ENCODE data around the gene STAG1.
"Not testable (repeated sequence)": the region's sequence is repeated elsewhere in the genome, so short reads cannot be mapped to it uniquely, and the experiment has no call there.

Gene STAG1

DNA sequence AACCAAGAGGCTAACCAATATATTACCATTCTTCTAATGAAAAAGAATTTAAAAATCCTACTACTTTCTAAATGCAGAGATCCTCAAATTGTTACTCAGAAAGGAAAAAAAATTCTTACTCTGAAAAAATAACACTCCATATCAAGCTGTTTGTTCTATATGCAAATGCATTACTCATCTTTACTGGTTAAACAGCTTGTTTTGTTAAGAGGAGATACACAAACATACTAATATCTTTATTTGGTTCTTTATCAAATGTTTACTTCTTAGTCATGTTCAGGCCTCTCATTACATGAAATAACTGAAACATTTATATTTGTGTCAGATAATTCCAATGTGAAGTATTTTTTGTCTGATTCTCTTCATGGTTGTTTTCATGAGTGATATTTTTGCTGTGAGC is 355.3 kb downstream of the STAG1 start:
- DNase-seq (ENCODE audit: low read depth): peak; percentile 61

DNA sequence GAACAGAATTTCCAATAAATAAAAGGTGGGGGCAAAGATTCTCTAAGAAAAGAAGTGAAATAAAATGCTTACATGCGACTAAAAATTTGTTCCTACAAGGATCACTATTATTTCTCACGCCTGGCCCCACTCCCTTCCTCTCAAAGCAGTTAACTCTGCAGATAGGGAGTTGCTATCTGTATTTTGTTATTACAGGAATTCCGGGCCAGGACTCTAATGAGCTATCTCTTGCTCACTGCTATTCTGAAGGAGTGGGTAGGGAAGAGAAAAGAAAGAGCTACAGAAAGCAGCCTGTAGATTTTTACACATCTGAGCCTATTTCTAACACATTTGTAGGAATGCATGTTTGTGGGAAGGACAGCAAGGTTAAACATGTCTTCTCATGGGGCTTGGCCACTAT is 361.6 kb downstream of the STAG1 start:
- DNase-seq (ENCODE audit: low read depth): no peak

DNA sequence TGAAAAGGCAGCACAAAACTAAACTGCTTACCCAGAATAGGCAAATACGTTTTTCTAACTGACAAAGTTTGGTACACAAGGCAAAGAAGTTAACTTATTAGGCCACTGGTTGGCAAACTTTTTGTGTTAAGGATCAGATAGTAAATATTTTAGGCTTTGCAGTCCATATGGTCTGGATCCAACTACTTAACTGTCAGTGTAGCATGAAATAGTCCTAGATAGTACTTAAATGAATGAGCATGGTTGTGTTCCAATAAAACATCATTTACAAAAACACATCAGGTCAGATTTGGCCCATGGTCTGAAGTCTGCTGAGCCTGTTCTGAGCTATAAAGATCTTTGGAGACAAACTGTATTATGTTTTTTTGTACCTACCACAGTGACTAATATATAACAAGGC is 365.1 kb downstream of the STAG1 start:
- no peak for DNase-seq (ENCODE audit: low read depth)

DNA sequence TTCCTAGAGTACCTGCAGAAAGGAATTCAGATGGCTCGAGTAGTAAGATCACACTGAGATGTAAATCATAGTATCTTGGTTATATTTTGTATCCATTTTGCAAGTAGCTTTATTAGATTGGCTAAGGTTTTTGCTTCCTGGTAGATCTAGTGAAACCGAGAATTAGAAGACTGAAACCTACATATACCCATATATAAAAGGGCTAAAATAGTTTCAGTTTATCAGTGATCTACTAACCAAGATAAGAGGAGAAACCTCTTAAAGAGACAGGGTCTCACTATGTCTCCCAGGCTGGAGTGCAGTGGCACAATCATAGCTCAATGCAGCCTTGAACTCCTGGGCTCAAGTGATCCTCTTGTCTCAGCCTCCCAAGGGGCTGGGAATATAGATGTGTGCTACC is 366.7 kb downstream of the STAG1 start:
- no peak for DNase-seq (ENCODE audit: low read depth)

DNA sequence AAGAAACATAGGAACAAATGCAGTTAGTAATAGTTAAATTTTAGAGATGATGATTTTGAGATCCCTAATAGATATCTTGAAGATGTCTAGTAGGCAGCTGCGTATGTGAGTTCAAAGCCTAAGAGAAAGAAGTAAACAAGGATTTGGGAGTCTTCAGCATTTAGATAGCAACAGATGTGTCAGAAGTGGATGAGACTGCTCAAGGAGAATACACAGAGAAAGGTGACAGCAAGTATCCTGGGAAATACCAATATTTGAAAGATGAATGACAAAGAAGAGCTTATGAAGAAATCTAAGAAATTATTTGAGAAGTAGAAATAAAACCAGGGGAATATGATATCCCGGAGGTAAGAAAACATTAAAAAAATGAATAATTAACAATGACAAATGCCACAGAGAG is 371.1 kb downstream of the STAG1 start:
- peak; percentile 57 for DNase-seq (ENCODE audit: low read depth)

DNA sequence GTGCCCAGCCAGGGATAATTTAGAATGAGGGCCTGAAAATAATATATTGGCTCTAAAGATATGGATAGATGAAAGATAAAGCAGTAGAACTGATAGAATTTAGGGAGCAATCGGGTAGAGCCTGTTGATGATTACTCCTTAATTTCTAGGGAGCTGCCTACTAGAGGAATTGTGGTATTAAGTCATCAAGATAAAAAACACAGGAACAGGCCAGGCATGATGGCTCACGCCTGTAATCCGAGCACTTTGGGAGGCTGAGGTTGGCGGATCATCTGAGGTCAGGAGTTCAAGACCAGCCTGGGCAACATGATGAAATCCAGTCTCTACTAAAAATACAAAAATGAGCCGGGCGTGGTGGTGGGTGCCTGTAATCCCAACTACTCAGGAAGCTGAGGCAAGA is 371.6 kb downstream of the STAG1 start:
- peak; percentile 71 for DNase-seq (ENCODE audit: low read depth)

DNA sequence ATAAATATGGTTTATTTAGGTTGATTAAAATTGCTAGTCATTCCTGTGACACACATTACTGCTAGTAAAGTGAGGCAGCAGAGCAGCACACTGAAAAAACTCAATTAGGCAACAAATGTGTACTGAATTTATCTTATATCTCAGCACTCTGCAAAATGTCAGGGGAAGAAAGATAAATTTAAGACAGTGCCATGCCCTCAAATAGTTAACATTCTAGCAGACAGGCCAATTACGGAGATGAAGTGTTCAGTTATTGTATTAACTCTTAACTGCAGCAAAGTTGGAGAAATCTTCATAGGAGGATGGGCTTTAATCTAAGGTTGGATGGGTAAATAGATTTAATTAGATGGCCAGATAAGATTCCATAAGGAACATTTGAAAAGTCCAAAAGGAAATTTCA is 374.2 kb downstream of the STAG1 start:
- peak; percentile 33 for DNase-seq (ENCODE audit: low read depth)

DNA sequence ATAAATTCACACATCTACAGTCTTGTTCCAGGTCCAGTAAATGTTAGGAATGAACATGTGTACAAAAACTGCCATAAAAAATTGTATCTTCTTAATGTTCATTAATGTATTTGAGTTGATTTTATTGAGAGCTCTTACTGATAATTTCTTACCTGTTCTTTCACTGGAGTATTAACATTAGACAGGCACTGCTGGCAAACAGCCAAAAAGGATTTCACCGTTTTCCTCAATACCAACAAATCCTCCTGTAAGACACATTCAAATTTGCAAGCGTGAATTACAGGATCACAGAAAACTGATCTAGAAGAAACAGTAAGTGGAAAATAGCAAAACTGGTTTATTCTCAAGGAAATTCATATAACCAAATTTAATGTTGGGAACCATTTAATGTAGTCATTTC is 374.7 kb downstream of the STAG1 start:
- no peak for DNase-seq (ENCODE audit: low read depth)

DNA sequence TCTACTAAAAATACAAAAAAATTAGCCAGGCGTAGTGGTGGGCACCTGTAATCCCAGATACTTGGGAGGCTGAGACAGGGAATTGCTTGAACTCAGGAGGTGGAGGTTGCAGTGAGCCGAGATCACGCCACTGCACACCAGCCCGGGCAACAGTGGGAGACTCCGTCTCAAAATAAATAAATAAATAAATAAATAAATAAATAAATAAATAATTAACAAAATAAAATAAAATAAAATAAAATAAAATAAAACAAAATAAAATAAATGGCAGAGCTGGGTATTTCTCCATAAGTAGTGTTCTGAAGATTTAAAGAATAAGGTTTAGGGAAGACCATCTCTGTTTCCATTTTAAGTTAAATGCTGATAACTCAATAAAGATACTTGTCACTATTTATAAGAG is 376.4 kb downstream of the STAG1 start:
- DNase-seq (ENCODE audit: low read depth): not testable (repeated sequence)

DNA sequence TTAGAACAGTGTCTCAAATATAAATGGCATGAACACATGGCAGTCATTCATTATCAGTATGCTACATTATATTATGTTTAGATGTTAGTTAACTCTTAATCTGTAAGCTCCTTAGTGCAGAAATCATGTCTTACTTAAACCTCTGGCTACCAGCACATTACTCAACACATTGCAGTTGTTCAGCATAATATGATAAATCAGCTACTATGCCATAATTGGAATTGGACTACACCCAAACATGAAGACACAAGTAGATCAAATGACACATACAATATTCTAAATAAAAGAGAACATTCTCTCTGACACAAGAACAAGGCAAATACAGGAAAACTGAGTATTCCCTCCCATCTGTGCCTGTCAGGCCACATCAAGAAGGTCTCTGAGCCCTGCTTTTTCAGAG is 385.9 kb downstream of the STAG1 start:
- DNase-seq (ENCODE audit: low read depth): peak; percentile 68

DNA sequence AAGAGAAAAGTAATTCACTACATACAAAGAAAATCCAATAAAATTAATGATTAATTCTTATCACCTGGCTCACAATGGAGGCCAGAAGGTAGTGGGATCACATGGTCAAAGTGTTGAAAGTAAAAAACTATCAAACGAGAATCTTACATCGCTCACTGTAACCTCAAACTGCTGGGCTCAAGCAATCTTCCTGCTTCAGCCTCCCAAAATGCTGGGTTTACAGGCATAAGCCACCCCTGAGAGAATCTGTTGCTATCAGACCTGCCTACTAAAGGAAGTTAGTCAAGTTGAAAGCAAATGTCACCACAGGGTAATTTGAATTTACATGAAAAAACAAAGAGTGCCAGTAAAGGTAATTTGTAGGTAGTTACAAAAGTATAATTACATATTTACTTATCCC is 398.7 kb downstream of the STAG1 start:
- DNase-seq (ENCODE audit: low read depth): no peak

DNA sequence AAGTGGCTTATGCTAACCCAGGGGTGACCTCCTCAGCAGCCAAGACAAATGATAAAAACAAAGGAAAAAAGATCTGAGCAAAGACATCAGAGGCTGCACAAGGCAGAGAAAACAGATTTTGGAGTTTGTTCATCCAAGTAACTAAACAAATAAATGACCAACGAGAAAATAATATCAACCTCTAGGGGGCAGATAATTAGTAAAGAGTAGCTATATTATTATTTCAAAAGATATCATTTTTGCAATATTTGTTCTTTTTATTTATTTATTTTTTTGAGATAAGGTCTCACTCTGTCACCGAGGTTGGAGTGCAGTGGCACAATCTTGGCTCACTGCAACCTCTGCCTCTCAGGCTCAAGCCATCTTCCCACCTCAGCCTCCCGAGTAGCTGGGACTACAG is 400.3 kb downstream of the STAG1 start:
- DNase-seq (ENCODE audit: low read depth): no peak

DNA sequence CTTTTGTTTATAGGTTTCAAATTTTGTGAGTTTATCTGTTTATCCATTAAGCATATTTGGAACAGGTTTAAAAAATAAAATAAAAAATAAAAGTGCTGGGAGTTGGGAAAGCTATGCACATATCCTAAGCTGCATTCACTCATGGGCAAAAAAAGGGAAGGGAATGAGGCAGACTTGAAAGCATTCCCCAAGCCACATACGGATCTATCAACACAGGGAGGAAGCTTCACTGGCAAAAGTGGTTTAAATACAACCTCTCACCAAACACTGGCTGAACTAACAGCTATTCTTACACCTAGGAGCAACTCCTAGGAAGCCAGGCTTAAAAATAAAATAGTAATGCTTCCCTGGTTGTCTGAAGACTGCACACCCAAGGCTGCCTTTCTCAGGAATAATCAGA is 400.8 kb downstream of the STAG1 start:
- DNase-seq (ENCODE audit: low read depth): no peak

DNA sequence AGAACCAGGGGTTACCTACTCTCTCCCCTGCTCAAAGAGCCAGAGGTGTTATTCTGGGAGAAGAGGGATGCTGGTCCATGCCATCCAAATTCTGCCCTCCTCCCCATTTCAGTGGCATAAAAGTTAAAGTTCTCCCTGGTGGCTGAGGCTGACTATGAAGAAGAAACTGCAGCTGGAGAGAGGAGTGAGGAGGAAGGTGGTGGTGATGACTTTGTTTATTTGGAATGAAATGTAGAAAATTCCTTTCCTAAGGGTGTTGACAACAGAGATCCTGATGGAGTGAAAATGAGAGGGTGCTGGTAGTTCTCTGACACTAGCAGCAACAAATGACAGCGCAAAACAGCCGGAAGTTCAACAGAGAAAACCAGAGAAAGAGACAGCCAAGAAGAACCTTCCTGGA is 401.6 kb downstream of the STAG1 start:
- DNase-seq (ENCODE audit: low read depth): peak; percentile 87

DNA sequence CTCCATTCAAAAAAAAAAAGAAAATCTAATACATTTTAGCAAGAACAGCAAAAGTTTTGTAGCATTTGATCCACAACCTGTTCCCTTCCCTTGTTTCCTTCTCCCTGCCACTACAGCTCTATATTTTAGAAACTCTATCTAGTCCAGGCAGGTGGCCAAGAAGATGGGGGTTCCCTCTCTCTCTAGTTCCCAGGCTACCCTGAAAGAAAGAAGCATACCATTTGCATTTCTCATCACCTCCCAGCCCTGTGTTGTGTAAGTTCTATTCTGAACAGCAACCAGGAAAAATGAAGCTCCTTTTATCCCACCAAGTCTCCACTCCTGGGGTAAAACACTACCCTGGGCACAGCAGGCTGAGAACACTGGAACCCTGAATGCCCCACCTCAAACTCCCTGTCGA is 402.0 kb downstream of the STAG1 start:
- peak; percentile 96 for DNase-seq (ENCODE audit: low read depth)

DNA sequence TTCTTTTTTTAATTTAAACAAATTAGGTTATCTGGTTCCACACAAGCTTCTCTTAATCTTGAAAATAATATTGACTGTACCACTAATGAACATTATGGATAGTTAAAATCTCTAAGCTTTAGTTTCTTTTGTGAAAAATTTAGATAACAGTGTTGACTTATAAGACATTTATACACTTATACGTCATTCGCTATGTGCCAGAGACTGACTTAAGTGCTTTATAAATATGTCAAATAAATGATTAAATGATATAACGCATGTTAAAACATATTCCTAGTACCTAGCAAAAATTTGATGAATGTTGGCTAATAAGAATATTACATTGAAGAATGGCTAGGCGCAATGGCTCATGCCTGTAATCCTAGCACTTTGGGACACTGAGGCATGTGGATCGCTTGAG is 405.7 kb downstream of the STAG1 start:
- no peak for DNase-seq (ENCODE audit: low read depth)

DNA sequence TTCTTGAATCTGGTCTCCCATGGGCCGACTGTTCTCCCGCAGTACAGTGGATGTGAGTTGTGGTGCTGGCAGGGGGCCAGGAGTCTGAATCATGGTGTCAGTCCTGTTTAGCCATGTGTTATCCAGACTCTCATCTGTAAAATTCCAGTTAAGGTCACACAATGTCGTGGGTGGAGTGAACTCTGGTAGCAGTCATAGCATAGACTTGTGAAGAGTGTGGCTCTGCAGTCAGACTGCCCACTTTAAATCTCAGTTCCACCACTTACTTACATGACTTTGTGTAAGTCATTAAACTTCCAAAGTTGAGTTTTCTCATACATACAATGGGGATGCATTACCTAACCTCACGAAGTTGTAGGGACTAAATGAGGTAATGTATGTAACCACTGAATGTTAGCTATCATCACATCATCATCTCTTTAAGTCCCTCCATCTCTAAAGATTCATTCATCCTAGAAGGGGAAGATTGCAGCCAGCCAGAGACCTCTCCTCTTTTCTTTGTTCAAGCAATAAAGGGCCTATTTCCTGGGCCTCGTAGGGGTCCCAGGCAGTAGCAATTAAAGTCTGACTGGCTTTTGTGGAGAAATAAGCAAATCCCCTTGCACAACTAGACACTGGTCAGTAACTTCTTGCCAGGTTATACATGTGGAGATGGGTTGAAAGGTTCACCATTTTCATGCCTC is 408.2 kb downstream of the STAG1 start:
- DNase-seq (ENCODE audit: low read depth): peak; percentile 95

DNA sequence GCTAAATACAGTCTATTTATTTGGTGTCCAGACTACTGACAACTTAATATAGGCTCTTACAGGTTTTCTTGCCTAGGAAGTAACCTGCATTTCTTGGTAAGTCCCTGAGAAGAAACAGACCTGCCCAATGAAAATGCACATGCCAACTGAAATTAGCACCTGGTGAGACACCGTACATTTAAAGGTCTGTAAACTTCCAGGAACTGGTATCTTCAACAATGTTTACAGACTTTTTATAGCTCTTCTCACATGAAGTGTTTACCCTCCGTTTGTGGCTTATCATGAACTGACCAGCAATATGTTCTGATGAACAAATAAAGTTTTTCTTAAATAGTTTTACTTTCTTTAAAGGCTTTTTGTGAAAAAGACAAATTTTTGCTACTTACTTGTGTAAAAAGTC is 408.7 kb downstream of the STAG1 start:
- no peak for DNase-seq (ENCODE audit: low read depth)

DNA sequence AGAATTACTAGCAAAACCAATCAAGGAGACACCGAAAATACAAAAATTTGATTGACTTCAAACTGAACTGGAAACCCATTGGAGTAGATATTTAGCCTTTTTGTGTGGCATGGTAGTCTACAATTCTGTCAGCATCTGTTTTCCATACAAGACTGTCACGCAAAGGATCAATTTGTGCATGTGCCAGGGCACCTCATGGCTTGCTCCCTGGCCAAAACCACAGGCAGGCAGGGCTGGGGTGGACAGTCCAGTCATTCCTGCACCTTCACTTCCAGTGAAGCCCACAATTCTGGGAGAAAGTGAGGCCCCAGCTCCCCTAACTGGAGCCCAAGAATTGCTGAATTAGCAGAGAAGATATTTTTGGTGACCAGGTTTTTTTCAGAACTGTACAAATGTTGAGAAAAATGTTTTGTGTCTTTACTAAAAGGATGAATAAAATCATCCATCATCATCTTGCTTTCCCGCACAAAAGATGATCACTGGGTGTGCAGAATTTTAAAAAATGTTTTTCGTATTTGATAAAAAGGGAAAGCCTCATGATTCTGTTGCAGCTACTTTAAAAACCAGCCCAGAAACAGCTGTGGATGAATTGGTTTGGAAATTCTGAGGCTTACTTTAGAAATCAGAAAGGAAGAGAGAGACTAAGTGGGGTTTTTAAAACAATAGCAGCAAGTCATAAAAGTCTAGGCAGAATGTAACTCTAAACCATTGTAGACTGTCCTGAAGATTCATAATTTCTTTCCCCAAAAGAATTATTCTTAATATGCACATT is 415.7 kb downstream of the STAG1 start:
- DNase-seq (ENCODE audit: low read depth): no peak

DNA sequence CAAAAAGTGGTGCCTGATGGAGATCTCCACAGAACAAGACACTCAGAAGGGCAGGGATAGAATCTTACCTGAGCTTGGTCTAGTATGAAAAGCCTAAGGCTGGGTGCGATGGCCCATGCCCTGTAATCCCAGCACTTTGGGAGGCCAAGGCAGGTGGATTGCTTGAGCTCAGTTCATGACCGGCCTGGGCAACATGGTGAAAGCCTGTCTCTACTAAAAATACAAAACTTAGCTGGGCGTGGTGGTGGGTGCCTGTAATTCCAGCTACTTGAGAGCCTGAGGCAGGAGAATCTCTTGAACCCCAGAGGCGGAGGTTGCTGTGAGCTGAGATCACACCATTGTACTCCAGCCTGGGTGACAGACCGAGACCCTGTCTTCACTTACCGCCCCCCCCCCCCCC is 417.5 kb downstream of the STAG1 start:
- DNase-seq (ENCODE audit: low read depth): not testable (repeated sequence)

DNA sequence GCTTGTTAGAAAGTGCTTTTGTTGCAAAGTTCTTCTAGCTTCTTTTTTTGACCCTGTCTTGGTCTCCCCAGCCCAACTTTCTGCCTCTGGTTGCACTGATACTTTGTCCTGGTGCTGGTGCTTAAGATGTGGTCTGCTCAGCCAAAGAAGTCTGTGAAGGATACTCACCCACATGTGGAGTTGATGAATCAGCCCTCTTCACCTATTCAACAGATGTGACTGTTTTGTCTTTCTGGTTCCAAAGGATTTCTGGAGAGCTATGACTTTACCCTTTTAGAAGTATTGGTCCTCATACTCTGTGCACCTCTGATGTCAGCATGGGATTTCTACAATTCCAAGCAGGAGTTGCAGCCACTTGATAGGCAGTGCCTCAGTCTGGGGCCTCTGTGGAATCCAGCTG is 418.0 kb downstream of the STAG1 start:
- DNase-seq (ENCODE audit: low read depth): no peak

DNA sequence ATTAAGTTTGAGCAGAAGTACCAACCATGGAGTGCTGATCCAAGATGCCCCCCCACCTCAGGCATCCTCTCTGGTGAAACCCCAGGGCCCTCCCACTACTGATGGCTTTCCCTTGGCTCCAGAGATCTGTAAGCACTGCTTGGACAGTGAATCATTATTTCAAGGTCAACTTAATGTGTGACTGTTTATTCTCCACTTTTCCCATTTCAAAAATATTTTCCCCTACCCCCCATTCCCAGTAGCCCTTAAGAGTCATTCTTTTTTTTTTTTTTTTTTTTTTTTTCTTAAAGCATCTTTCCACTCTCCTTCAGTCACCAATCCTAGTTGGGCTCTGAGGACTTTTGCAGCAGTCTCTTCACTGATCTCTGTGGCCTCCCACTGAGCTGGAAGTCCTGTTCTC is 419.4 kb downstream of the STAG1 start:
- DNase-seq (ENCODE audit: low read depth): peak; percentile 90

DNA sequence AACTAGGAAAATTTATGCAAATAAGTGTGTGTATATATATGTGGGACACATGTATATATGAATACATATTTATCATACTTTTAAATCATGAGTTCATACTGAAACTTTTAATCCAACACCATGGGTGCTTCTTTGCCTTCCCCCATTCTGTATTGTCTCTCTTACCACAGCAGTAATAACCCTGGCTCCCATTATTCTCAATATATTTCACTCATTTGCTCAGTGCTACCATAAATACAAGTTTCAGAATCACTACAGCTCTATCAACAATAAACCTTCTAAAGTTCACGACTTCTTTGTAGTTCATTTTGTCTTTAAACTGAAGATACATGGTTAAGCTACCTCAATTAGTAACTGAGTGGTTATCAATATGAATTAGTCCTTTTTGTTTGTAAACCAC is 419.9 kb downstream of the STAG1 start:
- no peak for DNase-seq (ENCODE audit: low read depth)

DNA sequence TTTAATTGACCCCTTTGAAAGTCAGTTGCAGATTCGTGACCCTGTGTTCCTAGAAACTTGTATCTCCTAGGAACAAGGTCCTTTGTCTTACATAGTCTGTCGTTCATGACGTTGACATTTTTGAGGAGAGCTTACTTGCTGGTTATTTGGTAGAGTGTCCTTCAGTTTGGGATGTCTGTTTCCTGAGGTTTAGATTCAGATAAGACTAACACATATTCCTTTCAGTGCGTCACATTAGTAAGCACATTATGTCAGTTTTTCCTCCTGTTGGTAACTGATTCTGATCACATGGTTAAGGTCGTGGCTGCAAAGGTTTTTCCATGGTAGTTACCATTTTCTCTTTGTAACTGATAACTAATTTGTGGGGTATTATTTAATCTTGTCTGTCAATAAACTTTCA is 421.3 kb downstream of the STAG1 start:
- DNase-seq (ENCODE audit: low read depth): peak; percentile 53

Measured in amniotic epithelial cell (primary cell).